Keratinocyte (primary cell): Measurements from ENCODE around the gene CCNK.

ENCODE experiments used
- EZH2 ChIP-seq: IDR thresholded peaks from one replicate; pipeline ENCODE4 v1.6.1; 2012; ENCODE audit warnings: inconsistent platforms, mild to moderate bottlenecking, low read length, moderate library complexity
- TF ChIP-seq, protein P1 (sequence below), 3 experiments: IDR thresholded peaks in 1 of 3; conservative IDR thresholded peaks in 1 of 3; optimal IDR thresholded peaks in 1 of 3; 2 replicates in 2 of 3; 3 replicates in 1 of 3; pipeline versions ENCODE3 to v1.5.1; 2011; ENCODE audit warnings: low read length in 3 of 3, mild to moderate bottlenecking in 3 of 3, moderate library complexity in 2 of 3, control low read depth in 1 of 3, inconsistent platforms in 1 of 3; ENCODE audit not compliant: insufficient read depth in 2 of 3; ENCODE audit errors: extremely low read depth in 1 of 3

GRCh38 chr14:99497894-99498293 is 16.7 kb downstream of the CCNK start:
- TF ChIP-seq, protein P1, sequence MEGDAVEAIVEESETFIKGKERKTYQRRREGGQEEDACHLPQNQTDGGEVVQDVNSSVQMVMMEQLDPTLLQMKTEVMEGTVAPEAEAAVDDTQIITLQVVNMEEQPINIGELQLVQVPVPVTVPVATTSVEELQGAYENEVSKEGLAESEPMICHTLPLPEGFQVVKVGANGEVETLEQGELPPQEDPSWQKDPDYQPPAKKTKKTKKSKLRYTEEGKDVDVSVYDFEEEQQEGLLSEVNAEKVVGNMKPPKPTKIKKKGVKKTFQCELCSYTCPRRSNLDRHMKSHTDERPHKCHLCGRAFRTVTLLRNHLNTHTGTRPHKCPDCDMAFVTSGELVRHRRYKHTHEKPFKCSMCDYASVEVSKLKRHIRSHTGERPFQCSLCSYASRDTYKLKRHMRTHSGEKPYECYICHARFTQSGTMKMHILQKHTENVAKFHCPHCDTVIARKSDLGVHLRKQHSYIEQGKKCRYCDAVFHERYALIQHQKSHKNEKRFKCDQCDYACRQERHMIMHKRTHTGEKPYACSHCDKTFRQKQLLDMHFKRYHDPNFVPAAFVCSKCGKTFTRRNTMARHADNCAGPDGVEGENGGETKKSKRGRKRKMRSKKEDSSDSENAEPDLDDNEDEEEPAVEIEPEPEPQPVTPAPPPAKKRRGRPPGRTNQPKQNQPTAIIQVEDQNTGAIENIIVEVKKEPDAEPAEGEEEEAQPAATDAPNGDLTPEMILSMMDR (optimal IDR thresholded peaks at IDR 0.05 in 1 of 3, IDR thresholded peaks at IDR 0.05 in 1 of 3, conservative IDR thresholded peaks at IDR 0.05 in 1 of 3; ENCODE audit: extremely low read depth in 1 of 3, insufficient read depth in 2 of 3, low read length in 3 of 3): no peak
- no peak for TF ChIP-seq EZH2
